K562 (cell line): ENCODE results near the gene MTF1. TPM values are rescaled to one million over a fixed set of nuclear protein-coding genes. Genes with fewer than 3 reads are reported as not detected.

ENCODE experiments used
- ATAC-seq: fragments of 200-7000 bp; cut with Tn5 transposase; 3 replicates; pipeline ENCODE4 v1.9.1; 2020; ENCODE audit warnings: moderate library complexity
- BruUV-seq: library from RNA; stranded (reverse); fragments of 400-500 nt; replicated peaks from 2 replicates; lab custom pipeline; 2021; lab: Mats Ljungman, UMichigan
- CTCF ChIA-PET: fragments of 300-600 bp; formaldehyde crosslinking; extraction: SDS; loops from one replicate; lab custom pipeline; 2021; ENCODE audit warnings: low intra/inter-chr PET ratio; lab: Yijun Ruan, JAX
- POLR2A ChIA-PET: fragments of 300-600, 350-650 bp; sonication (Branson Sonifier 250); formaldehyde crosslinking; extraction: SDS; loops from one replicate; lab custom pipeline; 2021; ENCODE audit warnings: antibody characterized with exemption, inconsistent platforms; lab: Yijun Ruan, JAX
- DNase-seq, 4 experiments: peaks; one replicate each; pipeline versions ENCODE4 v3.0.0 to v3.0.0-alpha.2; 2011 to 2018; ENCODE audit warnings: low spot score in 3 of 4, mixed read lengths in 3 of 4; ENCODE audit errors: extremely low read depth in 1 of 4
- FAIRE-seq: peaks from 2 replicates; lab custom pipeline; 2011; peaks lifted over from hg19 to GRCh38; lab: Jason Lieb, UNC
- H2AFZ ChIP-seq: 2 replicates; pipeline ENCODE4 v1.6.0; 2011; ENCODE audit warnings: low read depth, low read length, control low read depth, inconsistent platforms
- H3K27ac ChIP-seq: fragments of 200-600 bp; 3 replicates; pipeline ENCODE4 v1.8.0; 2011; ENCODE audit warnings: low read depth, mild to moderate bottlenecking, control low read depth, inconsistent platforms, low read length, moderate library complexity, mixed read lengths; ENCODE audit errors: extremely low read depth
- H3K27me3 ChIP-seq, 2 experiments: fragments of 300-600 bp in 1 of 2; 2 replicates in 1 of 2; 3 replicates in 1 of 2; pipeline versions ENCODE4 v1.6.0 to v1.8.0; 2011; ENCODE audit warnings: inconsistent platforms in 2 of 2, low read length in 2 of 2, mild to moderate bottlenecking in 1 of 2, mixed read lengths in 1 of 2, moderate library complexity in 1 of 2; ENCODE audit not compliant: control insufficient read depth in 2 of 2, insufficient read depth in 2 of 2
- H3K36me3 ChIP-seq: fragments of 300-600 bp; 3 replicates; pipeline ENCODE4 v1.8.0; 2011; ENCODE audit warnings: mild to moderate bottlenecking, low read length, inconsistent platforms; ENCODE audit not compliant: control insufficient read depth, insufficient read depth
- H3K4me1 ChIP-seq, 2 experiments: fragments of 200-600 bp in 1 of 2; replicated peaks in 1 of 2; 2 replicates in 1 of 2; 3 replicates in 1 of 2; pipeline versions ENCODE4 v1.5.1 to v1.8.0; 2011; ENCODE audit warnings: inconsistent platforms in 2 of 2, low read length in 2 of 2, mild to moderate bottlenecking in 1 of 2, mixed read lengths in 1 of 2, moderate library complexity in 1 of 2; ENCODE audit not compliant: control insufficient read depth in 2 of 2, insufficient read depth in 2 of 2
- H3K4me2 ChIP-seq: 2 replicates; pipeline ENCODE4 v1.6.1; 2011; ENCODE audit warnings: low read length, control low read depth, inconsistent platforms, mixed read lengths; ENCODE audit not compliant: insufficient read depth
- H3K4me3 ChIP-seq: fragments of 200-600 bp; sonication (generic), shearing (Covaris generic); 2 replicates; pipeline ENCODE4 v1.5.1; 2016; ENCODE audit warnings: control low read depth, inconsistent platforms
- H3K79me2 ChIP-seq: fragments of 200-600 bp; 3 replicates; pipeline ENCODE4 v1.8.0; 2011; ENCODE audit warnings: low read length, inconsistent platforms; ENCODE audit not compliant: control insufficient read depth, insufficient read depth
- H3K9ac ChIP-seq, 2 experiments: 2 replicates each; pipeline versions ENCODE4 v1.6.0 to v1.6.1; 2011; ENCODE audit warnings: low read depth in 2 of 2, low read length in 2 of 2, control low read depth in 1 of 2, inconsistent platforms in 1 of 2, mild to moderate bottlenecking in 1 of 2, mixed read lengths in 1 of 2; ENCODE audit not compliant: insufficient read depth in 1 of 2
- H3K9me1 ChIP-seq: one replicate; pipeline ENCODE4 v1.6.0; 2011; ENCODE audit warnings: inconsistent platforms, mild to moderate bottlenecking, low read length, moderate library complexity; ENCODE audit not compliant: control insufficient read depth, insufficient read depth
- H3K9me3 ChIP-seq: replicated peaks from 2 replicates; pipeline ENCODE4 v1.5.1; 2011; ENCODE audit warnings: low read depth, low read length, inconsistent platforms; ENCODE audit not compliant: control insufficient read depth, insufficient read depth
- H4K20me1 ChIP-seq: replicated peaks from 2 replicates; pipeline ENCODE4 v1.6.1; 2011; ENCODE audit warnings: low read length, inconsistent platforms, mixed read lengths; ENCODE audit not compliant: control insufficient read depth, insufficient read depth
- FOXP1 ChIP-seq: sonication (generic); formaldehyde crosslinking; IDR thresholded peaks from 2 replicates; pipeline ENCODE4 v1.8.0; 2022; ENCODE audit warnings: mild to moderate bottlenecking, missing genetic modification reagents
- KAT2B ChIP-seq: IDR thresholded peaks from one replicate; pipeline ENCODE4 v1.6.1; 2012; ENCODE audit warnings: low read depth, mild to moderate bottlenecking, control low read depth, inconsistent platforms, low read length, moderate library complexity
- NCOR1 ChIP-seq: fragments of 450-650 bp; IDR thresholded peaks from 2 replicates; pipeline ENCODE4 v1.6.1; 2016; ENCODE audit warnings: mild to moderate bottlenecking, moderate library complexity
- RBM15 ChIP-seq: fragments of 200-400 bp; formaldehyde crosslinking; IDR thresholded peaks from 2 replicates; pipeline ENCODE4 v1.6.1; 2018; ENCODE audit warnings: mild to moderate bottlenecking, low read length, moderate library complexity; ENCODE audit not compliant: insufficient read depth
- TCF7 ChIP-seq: sonication (generic); IDR thresholded peaks from 2 replicates; pipeline ENCODE4 v1.6.1; 2016; ENCODE audit warnings: antibody characterized with exemption, borderline replicate concordance
- TCFL5 ChIP-seq: fragments of 250-450 bp; sonication (Bioruptor Pico); conservative IDR thresholded peaks from 2 replicates; pipeline ENCODE4 v1.6.1; 2021; ENCODE audit warnings: mild to moderate bottlenecking, moderate library complexity, matching md5 sums
- WGBS: fragments of 100-300 bp; shearing (Covaris generic); methylation state at CpG from one replicate; pipeline ENCODE4 v1.1.6; 2016; ENCODE audit warnings: low coverage, mixed read lengths; ENCODE audit not compliant: insufficient coverage; ENCODE audit errors: missing lambda C conversion rate; 5-methylcytosine and 5-hydroxymethylcytosine counted together
- in situ Hi-C: fragments of 300-500 bp; cut with MboI; formaldehyde crosslinking; loops from 4 replicates; pipeline ENCODE4 v1.15.0; 2018; ENCODE audit warnings: inconsistent platforms, mixed read lengths
- intact Hi-C: fragments of 100-400 bp; cut with micrococcal nuclease; formaldehyde crosslinking; loops from 2 replicates; pipeline ENCODE4 v1.14.2; 2022
- polyA plus RNA-seq, 8 experiments: library from polyadenylated mRNA; depleted of rRNA in 4 of 8; stranded (reverse) in 5 of 8; unstranded in 3 of 8; fragments of >200 nt; fragmentation: Nextera tagmentation in 2 of 8; fragmentation: Illumina TruSeq in 1 of 8; extraction: Ambion mirVana in 2 of 8; extraction: Trizol in 1 of 8; gene quantifications; 2 replicates each; pipeline versions ENCODE4 v1.2.1 to v1.2.3, GENCODE V29; 2011 to 2014; ENCODE audit warnings: inconsistent platforms in 1 of 8, missing spikeins in 1 of 8
- total RNA-seq, 7 experiments: library from RNA; depleted of rRNA in 6 of 7; stranded (reverse); fragments of >200 nt in 6 of 7; fragmentation: Illumina TruSeq in 2 of 7; extraction: Trizol in 2 of 7; gene quantifications; 2 replicates each; pipeline versions ENCODE4 v1.2.1 to v1.2.3, GENCODE V29; 2011 to 2021; ENCODE audit warnings: low replicate concordance in 1 of 7
- TF ChIP-seq, protein P1 (sequence below): fragments of 200-800 bp; sonication (Bioruptor generic); IDR thresholded peaks from 2 replicates; pipeline ENCODE4 v1.6.1; 2017; ENCODE audit warnings: missing genetic modification characterization, missing compliant biosample characterization
- TF ChIP-seq, protein P2 (sequence below): fragments of 450-650 bp; IDR thresholded peaks from 2 replicates; pipeline ENCODE4 v1.6.1; 2017; ENCODE audit warnings: mild to moderate bottlenecking, moderate library complexity

Gene MTF1
- total and polyA plus RNA-seq, 9 of the 15 experiments (the other 6 are each of a cell fraction or from before 2014, with no cell fraction given) = 1.1 to 12.2 (median 4.3) TPM

DNA sequence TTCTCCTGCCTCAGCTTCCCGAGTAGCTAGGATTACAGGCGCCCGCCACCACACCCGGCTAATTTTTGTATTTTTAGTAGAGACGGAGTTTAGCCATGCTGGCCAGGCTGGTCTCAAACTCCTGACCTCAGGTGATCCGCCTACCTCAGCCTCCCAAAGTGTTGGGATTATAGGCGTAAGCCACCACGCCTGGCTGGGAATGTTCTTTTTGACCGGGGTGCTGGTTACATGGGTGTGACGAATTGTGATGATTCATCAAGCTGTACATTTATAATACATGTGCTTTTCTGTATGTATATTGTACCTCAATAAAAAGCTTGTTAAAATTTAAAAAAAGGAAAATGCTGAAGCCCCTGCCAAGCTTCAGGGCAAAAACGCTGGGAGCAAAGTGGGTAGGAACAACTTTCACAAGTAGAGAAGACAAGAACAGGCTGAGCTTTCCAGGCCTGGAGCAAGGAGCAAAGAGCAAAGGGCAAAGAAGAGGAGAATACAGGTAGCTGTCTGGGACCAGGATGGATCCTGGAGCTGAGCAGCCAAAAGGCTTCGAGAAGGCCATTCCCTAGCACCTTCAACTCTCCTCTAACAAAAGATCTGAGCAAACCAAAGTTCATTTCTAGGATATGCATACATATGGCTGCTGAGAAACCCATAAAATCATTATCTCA is 30.9 kb downstream of the MTF1 start:
- H3K4me2 ChIP-seq = no peak overlapping the region
- TF ChIP-seq FOXP1 (CRISPR knock-in tag) (no peak), RBM15 (no peak), NCOR1 (no peak), TCF7 (no peak), TCFL5 (CRISPR knock-in tag) (no peak), KAT2B (no peak)
- TF ChIP-seq, protein P1, sequence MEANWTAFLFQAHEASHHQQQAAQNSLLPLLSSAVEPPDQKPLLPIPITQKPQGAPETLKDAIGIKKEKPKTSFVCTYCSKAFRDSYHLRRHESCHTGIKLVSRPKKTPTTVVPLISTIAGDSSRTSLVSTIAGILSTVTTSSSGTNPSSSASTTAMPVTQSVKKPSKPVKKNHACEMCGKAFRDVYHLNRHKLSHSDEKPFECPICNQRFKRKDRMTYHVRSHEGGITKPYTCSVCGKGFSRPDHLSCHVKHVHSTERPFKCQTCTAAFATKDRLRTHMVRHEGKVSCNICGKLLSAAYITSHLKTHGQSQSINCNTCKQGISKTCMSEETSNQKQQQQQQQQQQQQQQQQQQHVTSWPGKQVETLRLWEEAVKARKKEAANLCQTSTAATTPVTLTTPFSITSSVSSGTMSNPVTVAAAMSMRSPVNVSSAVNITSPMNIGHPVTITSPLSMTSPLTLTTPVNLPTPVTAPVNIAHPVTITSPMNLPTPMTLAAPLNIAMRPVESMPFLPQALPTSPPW (CRISPR knock-in tag) = no peak
- TF ChIP-seq, protein P2, sequence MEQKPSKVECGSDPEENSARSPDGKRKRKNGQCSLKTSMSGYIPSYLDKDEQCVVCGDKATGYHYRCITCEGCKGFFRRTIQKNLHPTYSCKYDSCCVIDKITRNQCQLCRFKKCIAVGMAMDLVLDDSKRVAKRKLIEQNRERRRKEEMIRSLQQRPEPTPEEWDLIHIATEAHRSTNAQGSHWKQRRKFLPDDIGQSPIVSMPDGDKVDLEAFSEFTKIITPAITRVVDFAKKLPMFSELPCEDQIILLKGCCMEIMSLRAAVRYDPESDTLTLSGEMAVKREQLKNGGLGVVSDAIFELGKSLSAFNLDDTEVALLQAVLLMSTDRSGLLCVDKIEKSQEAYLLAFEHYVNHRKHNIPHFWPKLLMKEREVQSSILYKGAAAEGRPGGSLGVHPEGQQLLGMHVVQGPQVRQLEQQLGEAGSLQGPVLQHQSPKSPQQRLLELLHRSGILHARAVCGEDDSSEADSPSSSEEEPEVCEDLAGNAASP = no peak
- TF ChIP-seq, all 486 proteins: peak for 0
- FAIRE-seq (no peak), DNase-seq (no peak), ATAC-seq (no peak)
- H3K9me1 ChIP-seq = no peaks in the 10 kb centered on the region
- no TSS peak for BruUV-seq
- H3K27me3 ChIP-seq = no peaks in the 10 kb centered on the region
- WGBS = 98% methylated on average over 12 of the region's 12 CpGs
- H3K4me1 ChIP-seq = no peaks in the 10 kb centered on the region
- H3K36me3 ChIP-seq = peaks cover 67% of the 10 kb centered on the region
- in situ Hi-C loops = no loop called here
- CTCF ChIA-PET = no interaction called here
- no peak overlapping the region for H3K9ac ChIP-seq
- no peak overlapping the region for H3K27ac ChIP-seq
- POLR2A ChIA-PET = interaction anchor here (0.6 to 2.0 kb wide), 3 partner anchors 20 to 173 kb away, joined by 5 to 6 read pairs (median 5); partner anchors contain the start of genes C1orf122 and YRDC
- H3K4me3 ChIP-seq = no peak overlapping the region
- intact Hi-C loops = no loop called here
- no peak overlapping the region for H2AFZ ChIP-seq
- no peaks in the 10 kb centered on the region for H3K79me2 ChIP-seq
- no peaks in the 10 kb centered on the region for H4K20me1 ChIP-seq
- H3K9me3 ChIP-seq = no peaks in the 10 kb centered on the region
